ENCODE measurements around the gene FTO.

Gene FTO

GRCh38 chr16:53784291-53784690 lies 80.3 kb downstream of the FTO start:
- no peak for DNase-seq

DNA sequence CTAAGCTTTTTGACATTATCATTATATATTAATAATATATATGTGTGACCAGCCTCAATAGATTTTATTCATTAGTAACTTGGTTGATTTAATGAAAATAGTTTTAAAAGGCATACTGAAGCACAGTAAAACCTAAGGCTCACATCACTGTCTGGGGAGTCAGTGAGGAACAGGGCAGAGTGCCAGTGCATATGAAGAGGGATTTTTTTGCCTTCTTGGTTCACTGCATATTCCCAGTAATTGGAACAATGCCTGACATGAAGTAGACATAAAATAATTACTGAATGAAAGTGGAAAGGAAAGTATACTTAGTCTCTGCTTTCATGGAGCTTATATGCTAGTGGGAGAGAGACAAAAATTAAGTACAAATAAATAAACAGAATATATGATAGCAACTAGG lies 81.1 kb downstream of the FTO start:
- no peak for DNase-seq

DNA sequence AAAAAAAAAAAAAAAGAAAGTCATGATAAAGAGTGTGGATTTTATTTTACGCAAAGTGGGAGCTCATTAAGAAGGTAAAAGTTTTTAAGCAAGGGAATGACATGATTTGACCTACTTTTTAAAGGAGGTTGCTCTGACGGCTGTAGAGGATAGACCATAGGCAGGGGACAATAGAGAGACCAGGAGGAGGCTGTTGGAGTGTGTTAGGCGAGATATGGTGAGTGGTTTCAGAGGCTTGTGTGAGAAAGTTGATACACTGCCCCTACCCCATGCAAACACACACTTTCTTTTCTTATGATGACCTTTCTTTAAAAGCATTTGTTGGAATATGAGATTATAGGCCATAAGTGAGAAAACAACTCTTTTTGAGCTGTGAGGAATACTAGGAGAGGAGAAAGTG lies 82.0 kb downstream of the FTO start:
- no peak for DNase-seq

- DNase-seq, result peak in 1 of 4 experiments; percentile 18
These were observed 83.5 kb downstream of the FTO start for GRCh38 chr16:53787423-53787822.

DNA sequence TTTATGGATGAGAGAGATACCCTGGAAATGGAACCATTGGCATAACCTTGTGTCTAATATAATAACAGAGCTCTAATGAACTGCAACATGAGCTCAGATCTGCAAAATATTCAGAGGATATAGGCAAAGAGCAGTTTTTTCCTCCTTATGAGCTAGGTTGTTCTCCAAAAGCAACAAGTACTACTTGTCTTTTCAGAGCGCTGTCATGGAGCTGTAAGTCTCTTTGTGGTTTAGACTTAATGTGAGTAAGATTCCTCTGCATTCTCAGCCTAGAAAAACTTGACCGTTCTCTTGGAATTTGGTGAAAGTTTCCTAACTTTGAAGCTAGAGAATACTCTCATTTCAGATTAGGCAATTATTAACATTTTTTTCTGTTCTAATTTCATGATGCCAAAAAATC lies 85.2 kb downstream of the FTO start:
- DNase-seq, result no peak

GRCh38 chr16:53792161-53792951 lies 88.4 kb downstream of the FTO start:
- DNase-seq, result no peak

DNA sequence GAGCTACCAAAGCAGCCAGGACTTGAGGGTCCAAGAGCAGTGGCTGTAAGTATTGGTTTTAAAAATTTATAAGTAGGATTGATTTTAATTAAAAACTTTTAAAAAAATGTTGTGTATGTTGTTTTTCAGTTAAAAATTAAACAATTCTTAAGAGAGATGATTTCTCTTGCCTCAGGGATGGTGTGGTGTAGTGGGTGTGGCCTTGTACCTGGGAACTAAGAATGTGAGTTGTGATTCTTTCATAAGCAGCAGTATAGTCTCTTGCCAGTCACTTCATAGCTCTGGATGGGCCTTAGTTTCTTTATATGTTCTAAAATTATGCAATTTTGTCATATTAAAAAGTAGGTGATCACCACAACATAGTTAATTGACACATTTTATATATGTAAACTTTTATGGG lies 99.5 kb downstream of the FTO start:
- no peak for DNase-seq

DNA sequence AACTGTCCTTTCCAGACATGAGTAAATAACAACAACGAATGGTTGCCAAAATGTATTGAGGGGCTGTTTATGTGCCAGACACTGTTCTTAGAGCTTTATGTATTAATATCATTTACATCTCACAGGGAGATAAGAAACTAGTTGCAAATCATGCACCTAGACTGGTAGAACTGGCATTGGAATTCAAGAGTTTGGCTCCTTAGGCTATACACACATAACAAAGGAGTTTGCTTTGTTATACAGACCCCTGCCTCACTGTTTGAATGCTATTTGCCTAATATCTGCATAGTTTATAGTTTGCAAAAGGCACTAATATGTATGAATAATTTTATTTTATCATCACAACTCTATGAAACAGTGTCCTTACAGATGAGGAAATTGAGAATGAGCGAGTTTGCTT lies 100.0 kb downstream of the FTO start:
- DNase-seq, result peak in 1 of 4 experiments; percentile 6

GRCh38 chr16:53804467-53804866 lies 100.5 kb downstream of the FTO start:
- DNase-seq, result no peak

- DNase-seq, result no peak
These were observed 101.2 kb downstream of the FTO start for GRCh38 chr16:53805113-53805512.

- no peak for DNase-seq
These were observed 101.8 kb downstream of the FTO start for GRCh38 chr16:53805752-53806151.

DNA sequence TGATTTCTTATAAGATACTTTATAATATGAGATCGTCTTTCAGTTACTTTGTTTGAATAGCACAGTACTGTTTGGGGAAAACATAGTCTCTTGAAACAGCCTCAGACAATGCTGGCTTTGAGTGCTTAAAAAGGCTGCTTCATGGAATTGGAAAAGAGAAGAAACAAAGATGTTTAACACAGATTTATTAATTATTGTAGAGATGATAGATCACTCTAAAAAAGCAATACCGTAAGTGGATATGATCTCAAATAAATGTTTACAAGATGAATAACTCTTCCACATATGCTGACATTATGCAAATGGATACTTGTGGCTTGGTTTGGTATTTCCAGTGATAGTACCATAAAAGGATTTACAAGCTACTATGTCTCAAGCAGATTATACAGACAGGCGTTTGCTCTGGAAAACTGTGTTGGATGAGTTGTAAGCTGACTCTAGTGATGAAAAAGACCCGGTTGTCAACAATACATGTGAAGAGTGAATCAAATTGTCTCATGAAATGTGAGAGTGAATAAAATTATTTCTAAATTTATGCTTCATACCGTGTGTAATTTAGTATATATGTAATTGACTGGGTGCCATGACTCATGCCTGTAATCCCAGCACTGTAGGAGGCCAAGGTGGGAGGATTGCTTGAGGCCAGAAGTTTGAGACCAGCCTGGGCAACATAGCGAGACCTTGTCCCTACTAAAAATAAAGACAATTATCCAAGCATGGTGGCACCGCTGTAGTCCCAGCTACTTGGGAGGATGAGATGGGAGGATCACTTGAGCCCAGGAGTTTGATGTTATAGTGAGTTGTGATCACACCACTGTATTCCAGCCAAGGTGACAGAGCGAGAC lies 105.4 kb downstream of the FTO start:
- DNase-seq, result no peak

DNA sequence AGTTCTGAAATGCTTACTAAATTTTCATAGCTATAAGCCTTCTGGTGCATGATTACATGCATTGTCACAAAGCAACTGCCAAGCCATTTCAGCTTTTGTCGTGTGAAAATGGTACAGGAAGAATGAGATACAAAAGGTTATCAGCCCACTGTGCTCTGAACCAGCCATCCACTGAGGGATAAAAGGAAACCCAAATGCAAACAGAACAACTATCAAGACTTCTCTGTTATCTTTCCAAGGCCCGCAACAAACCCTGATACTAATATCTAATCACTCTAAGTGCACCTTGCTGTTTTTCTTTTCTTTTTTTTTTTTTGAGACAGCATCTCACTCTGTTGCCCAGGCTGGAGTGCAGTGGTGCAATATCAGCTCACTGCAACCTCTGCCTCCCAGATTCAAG lies 109.0 kb downstream of the FTO start:
- DNase-seq, result no peak

GRCh38 chr16:53814801-53815200 lies 110.8 kb downstream of the FTO start:
- DNase-seq, result no peak

DNA sequence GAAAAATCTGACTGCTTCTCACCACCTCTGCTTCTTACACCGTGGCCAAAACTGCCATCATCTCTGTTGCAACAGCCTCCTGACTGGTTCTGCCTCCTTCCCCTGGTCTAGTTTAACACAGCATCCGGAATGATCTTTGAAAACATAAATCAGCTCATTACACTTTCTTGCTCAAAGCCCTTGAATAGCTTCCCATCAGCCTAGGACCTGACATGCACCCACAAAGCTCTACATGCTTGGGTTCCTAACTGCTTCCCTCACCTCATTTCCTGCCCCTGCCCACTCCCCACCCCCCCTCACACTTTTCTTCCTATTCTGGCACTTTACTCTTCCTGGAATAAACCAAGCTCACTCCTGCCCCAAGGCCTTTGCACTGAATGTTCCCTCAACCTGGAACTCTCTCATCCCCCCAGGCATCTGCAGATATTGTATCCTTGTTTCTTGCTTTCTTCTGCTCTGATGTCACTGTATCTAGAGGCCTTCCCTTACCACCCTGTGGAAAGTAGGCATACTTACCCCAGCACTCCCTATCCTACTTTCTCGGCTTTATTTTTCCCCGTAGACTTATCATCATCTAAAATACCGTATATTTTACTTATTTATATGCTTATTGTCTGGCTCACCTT lies 112.4 kb downstream of the FTO start:
- no peak for DNase-seq

GRCh38 chr16:53817117-53817755 lies 113.3 kb downstream of the FTO start:
- DNase-seq, result no peak

DNA sequence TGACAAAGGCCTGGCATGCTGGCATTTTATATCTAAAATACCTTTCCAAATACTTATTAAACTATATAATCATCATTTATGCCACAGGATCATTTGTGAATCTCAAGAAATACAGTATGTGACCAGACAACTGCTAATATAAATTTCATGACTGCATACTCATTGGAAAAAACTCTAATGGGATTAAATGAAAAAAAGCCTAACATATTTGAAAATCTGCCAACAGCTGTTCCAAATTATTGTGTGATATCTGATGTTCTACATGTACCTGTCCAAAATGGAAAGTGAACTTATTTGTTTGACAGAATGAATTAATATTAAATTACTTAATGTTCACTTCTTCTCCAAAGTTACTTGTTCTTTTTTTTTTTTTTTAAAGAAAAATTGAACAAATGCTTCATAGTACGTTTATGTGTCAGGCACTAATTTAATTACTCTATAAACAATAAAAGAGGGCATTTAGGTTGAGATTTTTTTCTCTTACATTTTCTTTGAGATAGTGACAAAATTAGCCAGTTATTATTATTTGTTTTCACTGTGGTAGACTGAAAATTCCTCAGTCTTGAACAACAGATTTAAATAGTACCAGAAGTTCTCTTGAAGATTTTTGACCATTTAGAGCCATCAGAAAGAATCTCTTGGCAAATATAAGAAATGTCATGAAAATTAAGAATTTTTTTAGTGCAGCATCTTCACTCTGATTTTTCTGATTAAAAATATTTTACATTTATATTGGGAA lies 114.0 kb downstream of the FTO start:
- DNase-seq, result no peak

DNA sequence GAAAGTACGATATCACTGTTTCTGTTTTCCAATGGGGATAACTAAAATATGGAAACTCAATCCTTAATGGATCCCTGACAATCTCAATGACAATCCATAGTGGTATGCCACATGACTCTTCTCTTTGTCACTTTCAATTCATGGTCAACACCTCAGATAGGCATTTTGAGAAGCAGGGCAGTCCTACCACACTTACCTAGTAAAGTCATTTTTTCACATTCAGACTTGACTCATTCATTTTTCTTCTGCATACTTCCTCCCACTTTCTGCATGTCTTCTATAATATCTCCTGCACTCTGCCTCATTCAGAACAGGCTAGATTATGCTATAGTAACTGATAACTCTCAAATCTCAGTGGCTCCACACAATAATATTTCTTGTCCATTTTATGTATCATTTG lies 117.5 kb downstream of the FTO start:
- no peak for DNase-seq

- DNase-seq, result no peak
These were observed 118.1 kb downstream of the FTO start for GRCh38 chr16:53821957-53822625.

- DNase-seq, result peak in 2 of 4 experiments; percentile 39 to 53
These were observed 119.1 kb downstream of the FTO start for GRCh38 chr16:53822936-53823529.

- DNase-seq, result no peak
These were observed 122.7 kb downstream of the FTO start for GRCh38 chr16:53826658-53827057.
